Prostate gland (tissue), 2 donors: ENCODE measurements around the gene CNTF.

Source experiments
- POLR2A ChIP-seq: fragments of 450-650 bp; IDR thresholded peaks from one replicate; pipeline ENCODE4 v1.6.1; 2016; ENCODE audit warnings: antibody characterized with exemption, mild to moderate bottlenecking
- TF ChIP-seq, protein P1 (sequence below), 4 experiments: fragments of 200-600 bp in 2 of 4; fragments of 450-650 bp in 2 of 4; sonication (generic) in 2 of 4; IDR thresholded peaks; 1 replicate in 3 of 4; 2 replicates in 1 of 4; pipeline ENCODE4 v1.5.1; 2016 to 2019; ENCODE audit warnings: antibody characterized with exemption in 4 of 4, mild to moderate bottlenecking in 2 of 4, moderate library complexity in 2 of 4

DNA sequence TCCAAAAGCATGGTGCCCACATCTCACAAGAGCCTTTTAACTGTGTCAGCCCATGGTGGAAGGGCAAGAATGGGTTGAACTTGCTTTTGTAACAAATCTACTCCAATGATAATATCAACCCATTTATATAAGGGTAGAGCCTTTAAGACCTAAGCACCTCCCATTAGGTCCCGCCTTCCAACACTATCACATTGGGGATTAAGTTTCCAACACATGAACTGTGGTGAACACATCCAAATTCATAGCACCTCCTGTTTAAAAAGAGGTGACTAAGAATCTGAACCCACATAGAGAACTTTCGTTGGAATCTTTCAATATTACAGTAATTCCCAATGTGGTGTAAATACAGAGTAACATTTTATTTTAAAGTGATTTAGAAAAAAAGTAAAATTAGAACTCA lies 9.2 kb upstream of the CNTF start:
- TF ChIP-seq, protein P1, sequence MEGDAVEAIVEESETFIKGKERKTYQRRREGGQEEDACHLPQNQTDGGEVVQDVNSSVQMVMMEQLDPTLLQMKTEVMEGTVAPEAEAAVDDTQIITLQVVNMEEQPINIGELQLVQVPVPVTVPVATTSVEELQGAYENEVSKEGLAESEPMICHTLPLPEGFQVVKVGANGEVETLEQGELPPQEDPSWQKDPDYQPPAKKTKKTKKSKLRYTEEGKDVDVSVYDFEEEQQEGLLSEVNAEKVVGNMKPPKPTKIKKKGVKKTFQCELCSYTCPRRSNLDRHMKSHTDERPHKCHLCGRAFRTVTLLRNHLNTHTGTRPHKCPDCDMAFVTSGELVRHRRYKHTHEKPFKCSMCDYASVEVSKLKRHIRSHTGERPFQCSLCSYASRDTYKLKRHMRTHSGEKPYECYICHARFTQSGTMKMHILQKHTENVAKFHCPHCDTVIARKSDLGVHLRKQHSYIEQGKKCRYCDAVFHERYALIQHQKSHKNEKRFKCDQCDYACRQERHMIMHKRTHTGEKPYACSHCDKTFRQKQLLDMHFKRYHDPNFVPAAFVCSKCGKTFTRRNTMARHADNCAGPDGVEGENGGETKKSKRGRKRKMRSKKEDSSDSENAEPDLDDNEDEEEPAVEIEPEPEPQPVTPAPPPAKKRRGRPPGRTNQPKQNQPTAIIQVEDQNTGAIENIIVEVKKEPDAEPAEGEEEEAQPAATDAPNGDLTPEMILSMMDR (IDR thresholded peaks at IDR 0.05), result no peak
- TF ChIP-seq POLR2A, result no peak
